ENCODE measurements around the gene ADAMTS9. TPM values are rescaled to one million over a fixed set of nuclear protein-coding genes. Genes with fewer than 3 reads are reported as not detected.

Gene ADAMTS9
- total RNA-seq, 1 donor = 0.54 TPM

- DNase-seq (ENCODE audit: low read depth) = no peak
- no peak overlapping the region for H3K4me3 ChIP-seq (ENCODE audit: low read depth, low read length)
- no peak for TF ChIP-seq CTCF (IDR thresholded peaks at IDR 0.05; ENCODE audit: insufficient read depth, low read length)
These were observed 60.8 kb downstream of the ADAMTS9 start for GRCh38 chr3:64627042-64627441.

DNA sequence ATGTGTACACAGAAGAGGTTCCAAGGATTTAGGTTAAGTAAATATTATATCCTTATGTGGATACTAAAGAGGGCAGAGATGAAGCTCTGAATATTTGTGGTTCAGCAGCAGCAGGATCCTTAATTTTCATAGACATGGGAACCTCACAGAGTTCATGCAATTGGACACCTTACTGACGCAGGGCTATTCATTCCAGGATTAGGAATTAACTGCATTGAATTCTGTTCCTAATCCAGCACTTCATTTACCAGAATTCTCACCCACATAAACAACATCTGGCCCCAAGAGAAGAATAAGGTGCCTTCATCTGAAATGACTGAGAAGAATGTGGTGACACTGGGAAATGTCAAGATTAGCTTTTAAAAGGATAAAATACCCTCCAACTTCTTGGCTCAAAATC, 62.4 kb downstream of the ADAMTS9 start:
- no peak for TF ChIP-seq CTCF (IDR thresholded peaks at IDR 0.05; ENCODE audit: insufficient read depth, low read length)
- no peak overlapping the region for H3K4me3 ChIP-seq (ENCODE audit: low read depth, low read length)
- DNase-seq (ENCODE audit: low read depth) = no peak

DNA sequence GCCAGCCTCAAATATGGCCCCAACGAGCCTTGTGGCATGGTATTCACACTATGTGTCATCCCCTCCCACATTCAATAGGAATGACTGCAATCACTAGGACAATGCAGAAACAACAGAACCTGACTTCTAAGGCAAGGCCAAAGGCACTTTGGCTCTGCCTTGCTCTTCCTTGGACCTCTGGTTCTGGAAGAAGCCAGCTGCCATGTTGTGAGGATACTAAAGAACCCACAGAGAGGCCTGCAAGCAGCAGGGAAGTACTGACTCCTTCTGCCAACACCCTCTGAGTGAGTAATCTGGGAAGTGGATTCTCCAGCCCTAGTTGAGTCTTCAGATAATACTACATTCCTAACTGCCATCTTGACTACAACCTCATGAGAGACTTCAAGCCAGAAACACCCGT, 64.7 kb downstream of the ADAMTS9 start:
- no peak for TF ChIP-seq CTCF (IDR thresholded peaks at IDR 0.05; ENCODE audit: insufficient read depth, low read length)
- no peak for DNase-seq (ENCODE audit: low read depth)
- H3K4me3 ChIP-seq (ENCODE audit: low read depth, low read length) = no peak overlapping the region

- no peak overlapping the region for H3K4me3 ChIP-seq (ENCODE audit: low read depth, low read length)
- TF ChIP-seq CTCF (IDR thresholded peaks at IDR 0.05; ENCODE audit: insufficient read depth, low read length) = no peak
- peak; percentile 4 for DNase-seq (ENCODE audit: low read depth)
These were observed 65.9 kb downstream of the ADAMTS9 start for GRCh38 chr3:64621726-64622395.

DNA sequence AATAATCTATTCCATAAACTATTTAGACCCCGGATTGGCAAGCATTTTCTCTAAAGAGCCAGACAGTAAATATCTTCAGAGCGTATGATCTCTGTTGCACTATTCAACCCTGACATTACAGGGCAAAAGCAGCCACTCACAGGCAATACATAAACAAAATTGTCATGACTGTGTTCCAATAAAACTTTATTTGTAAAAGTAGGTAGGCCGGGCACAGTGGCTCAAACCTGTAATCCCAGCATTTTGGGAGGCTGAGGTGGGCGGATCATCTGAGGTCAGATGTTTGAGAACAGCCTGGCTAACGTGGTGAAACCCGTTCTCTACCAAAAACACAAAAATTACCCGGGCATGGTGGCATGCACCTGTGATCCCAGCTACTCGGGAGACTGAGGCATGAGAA, 66.5 kb downstream of the ADAMTS9 start:
- no peak for DNase-seq (ENCODE audit: low read depth)
- no peak for TF ChIP-seq CTCF (IDR thresholded peaks at IDR 0.05; ENCODE audit: insufficient read depth, low read length)
- no peak overlapping the region for H3K4me3 ChIP-seq (ENCODE audit: low read depth, low read length)

GRCh38 chr3:64620020-64620419, 67.8 kb downstream of the ADAMTS9 start:
- no peak for TF ChIP-seq CTCF (IDR thresholded peaks at IDR 0.05; ENCODE audit: insufficient read depth, low read length)
- no peak for DNase-seq (ENCODE audit: low read depth)
- H3K4me3 ChIP-seq (ENCODE audit: low read depth, low read length) = no peak overlapping the region

DNA sequence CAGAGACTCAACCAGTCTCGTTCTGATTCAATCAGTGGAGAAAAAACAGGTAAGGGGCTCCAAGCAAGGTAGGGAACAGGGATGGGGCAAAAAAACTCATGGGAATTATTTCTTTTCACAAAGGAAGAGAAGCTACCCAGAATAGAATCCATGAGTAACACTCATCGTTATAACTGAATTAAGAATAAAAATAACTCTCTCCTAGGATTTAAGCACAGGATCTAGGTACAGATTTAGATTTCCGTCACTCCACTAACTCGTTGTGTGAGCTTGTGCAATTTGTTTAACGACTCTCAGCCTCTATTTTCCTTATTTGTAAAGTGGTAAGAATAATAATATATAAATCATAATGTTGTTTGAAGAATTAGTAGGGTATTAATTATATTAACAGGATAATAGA, 68.6 kb downstream of the ADAMTS9 start:
- TF ChIP-seq CTCF (IDR thresholded peaks at IDR 0.05; ENCODE audit: insufficient read depth, low read length) = no peak
- no peak overlapping the region for H3K4me3 ChIP-seq (ENCODE audit: low read depth, low read length)
- DNase-seq (ENCODE audit: low read depth) = no peak
